OCI-LY3 (cell line): Measurements from ENCODE around the gene FKBP2.

Experiments used
- H2AFZ ChIP-seq: fragments of 200-600, 300-600 bp; shearing (Covaris generic); 2 replicates; pipeline ENCODE4 v1.6.0; 2014; ENCODE audit warnings: antibody characterized with exemption, low read depth, low read length
- H3K27ac ChIP-seq: fragments of 200-600, 300-600 bp; sonication (generic); 2 replicates; pipeline ENCODE4 v1.5.1; 2014; ENCODE audit warnings: mild to moderate bottlenecking, low read length, moderate library complexity, mixed read lengths
- H3K27me3 ChIP-seq: fragments of 200-600, 300-600 bp; sonication (generic); 2 replicates; pipeline ENCODE4 v1.6.1; 2014; ENCODE audit warnings: low read depth, low read length, mixed read lengths
- H3K36me3 ChIP-seq: fragments of 200-600, 300-600 bp; sonication (generic); replicated peaks from 2 replicates; pipeline ENCODE3; 2014; ENCODE audit warnings: low read depth, low read length, mixed read lengths
- H3K4me1 ChIP-seq: fragments of 300-600, 200-600 bp; sonication (generic); 2 replicates; pipeline ENCODE4 v1.6.1; 2014; ENCODE audit warnings: low read length, mixed read lengths
- H3K4me2 ChIP-seq: fragments of 200-600, 300-600 bp; sonication (generic); 2 replicates; pipeline ENCODE4 v1.6.1; 2014; ENCODE audit warnings: low read length, mixed read lengths
- H3K4me3 ChIP-seq: fragments of 300-600, 200-600 bp; sonication (generic); 2 replicates; pipeline ENCODE4 v1.5.1; 2014; ENCODE audit warnings: antibody characterized with exemption, mild to moderate bottlenecking, low read length, moderate library complexity
- H3K79me2 ChIP-seq: fragments of 300-600, 200-600 bp; shearing (Covaris generic); 2 replicates; pipeline ENCODE4 v1.6.1; 2014; ENCODE audit warnings: mild to moderate bottlenecking, low read length, mixed read lengths
- H3K9ac ChIP-seq: fragments of 300-600, 200-600 bp; shearing (Covaris generic); 2 replicates; pipeline ENCODE4 v1.6.0; 2014; ENCODE audit warnings: mild to moderate bottlenecking, low read length, moderate library complexity
- H3K9me3 ChIP-seq: fragments of 200-600, 300-600 bp; shearing (Covaris generic); 2 replicates; pipeline ENCODE4 v1.6.1; 2014; ENCODE audit warnings: low read length, mixed read lengths; ENCODE audit not compliant: insufficient read depth
- H4K20me1 ChIP-seq: fragments of 200-600, 300-600 bp; sonication (generic); 2 replicates; pipeline ENCODE4 v1.6.1; 2016; ENCODE audit warnings: low read length, mixed read lengths; ENCODE audit not compliant: insufficient read depth
- CTCF ChIP-seq: fragments of 200-600, 300-600 bp; sonication (generic); IDR thresholded peaks from 2 replicates; pipeline ENCODE4 v1.5.1; 2014; ENCODE audit warnings: antibody characterized with exemption, low read length, low read depth
- EZH2phosphoT487 ChIP-seq: fragments of 200-600 bp; shearing (Covaris generic); IDR thresholded peaks from 2 replicates; pipeline ENCODE4 v1.6.1; 2018; ENCODE audit warnings: antibody characterized with exemption, mixed run types, low read depth

Gene FKBP2

GRCh38 chr11:64234647-64235379, 6.1 kb upstream of the FKBP2 start:
- Histone ChIP-seq H3K4me3 (peak overlapping the region; percentile 94), H2AFZ (no peak overlapping the region), H3K27me3 (no peaks in the 10 kb centered on the region), H3K36me3 (peaks cover 30% of the 10 kb centered on the region), H4K20me1 (peaks cover 9% of the 10 kb centered on the region; the same call in 1 of the 2 replicates), H3K4me2 (peak overlapping the region; percentile 99), H3K9me3 (no peaks in the 10 kb centered on the region), H3K79me2 (peaks cover 13% of the 10 kb centered on the region), H3K4me1 (peaks cover 47% of the 10 kb centered on the region), H3K9ac (peak overlapping the region; percentile 81), H3K27ac (peak overlapping the region; percentile 35)
- TF ChIP-seq CTCF, result no peak
- TF ChIP-seq EZH2phosphoT487, result no peak

GRCh38 chr11:64235437-64236161, 5.3 kb upstream of the FKBP2 start:
- H2AFZ ChIP-seq, result no peak overlapping the region
- H4K20me1 ChIP-seq, result peaks cover 9% of the 10 kb centered on the region; the same call in 1 of the 2 replicates
- no peaks in the 10 kb centered on the region for H3K9me3 ChIP-seq
- peaks cover 17% of the 10 kb centered on the region for H3K79me2 ChIP-seq
- H3K27me3 ChIP-seq, result no peaks in the 10 kb centered on the region
- peak overlapping the region; percentile 81 for H3K9ac ChIP-seq
- peak overlapping the region; percentile 94 for H3K4me3 ChIP-seq
- peak overlapping the region; percentile 99 for H3K4me2 ChIP-seq
- peak overlapping the region; percentile 35; the same call in 1 of the 2 replicates for H3K27ac ChIP-seq
- peaks cover 53% of the 10 kb centered on the region for H3K4me1 ChIP-seq
- peaks cover 31% of the 10 kb centered on the region for H3K36me3 ChIP-seq
- TF ChIP-seq CTCF (no peak), EZH2phosphoT487 (no peak)

- Histone ChIP-seq H3K4me2 (peak overlapping the region; percentile 48), H3K4me3 (no peak overlapping the region; the same call in 1 of the 2 replicates), H3K27ac (peak overlapping the region; percentile 89), H3K79me2 (peaks cover 27% of the 10 kb centered on the region), H4K20me1 (peaks cover 9% of the 10 kb centered on the region; the same call in 1 of the 2 replicates), H3K9me3 (no peaks in the 10 kb centered on the region), H3K4me1 (peaks cover 56% of the 10 kb centered on the region), H3K9ac (peak overlapping the region; percentile 47; the same call in 1 of the 2 replicates), H3K27me3 (no peaks in the 10 kb centered on the region), H2AFZ (no peak overlapping the region), H3K36me3 (peaks cover 34% of the 10 kb centered on the region)
- TF ChIP-seq EZH2phosphoT487 (no peak), CTCF (no peak)
Observed at GRCh38 chr11:64237484-64237951, 3.4 kb upstream of the FKBP2 start.

GRCh38 chr11:64238076-64238475, 2.8 kb upstream of the FKBP2 start:
- H3K27ac ChIP-seq, result peak overlapping the region; percentile 89
- peaks cover 9% of the 10 kb centered on the region; the same call in 1 of the 2 replicates for H4K20me1 ChIP-seq
- peaks cover 62% of the 10 kb centered on the region for H3K4me1 ChIP-seq
- TF ChIP-seq EZH2phosphoT487, result no peak
- no peak for TF ChIP-seq CTCF
- peaks cover 33% of the 10 kb centered on the region for H3K79me2 ChIP-seq
- peak overlapping the region; percentile 48 for H3K4me2 ChIP-seq
- H3K4me3 ChIP-seq, result no peak overlapping the region; the same call in 1 of the 2 replicates
- peak overlapping the region; percentile 47; the same call in 1 of the 2 replicates for H3K9ac ChIP-seq
- no peak overlapping the region for H2AFZ ChIP-seq
- H3K27me3 ChIP-seq, result no peaks in the 10 kb centered on the region
- peaks cover 38% of the 10 kb centered on the region for H3K36me3 ChIP-seq
- H3K9me3 ChIP-seq, result no peaks in the 10 kb centered on the region
